Esophagus squamous epithelium (tissue), 4 donors: ENCODE data around the gene DPH7.

Experiments
- CTCF ChIP-seq, 6 experiments: fragments of 450-650 bp in 4 of 6; fragments of 200-600 bp in 2 of 6; sonication (generic) in 2 of 6; IDR thresholded peaks; one replicate each; pipeline ENCODE4 v1.5.1; 2016 to 2019; ENCODE audit warnings: antibody characterized with exemption in 6 of 6, mild to moderate bottlenecking in 4 of 6, moderate library complexity in 4 of 6
- POLR2A ChIP-seq, 4 donors: fragments of 450-650 bp; IDR thresholded peaks; one replicate each; pipeline ENCODE4 v1.6.1; 2017; ENCODE audit warnings: antibody characterized with exemption in 4 of 4, mild to moderate bottlenecking in 4 of 4, moderate library complexity in 3 of 4

GRCh38 chr9:137626464-137626863 is 47.7 kb upstream of the DPH7 start:
- TF ChIP-seq CTCF (IDR thresholded peaks at IDR 0.05) (no peak), POLR2A (IDR thresholded peaks at IDR 0.05) (no peak)
